Natural killer cell (primary cell): ENCODE results near the gene PEPD. TPM values are rescaled to one million over a fixed set of nuclear protein-coding genes. Genes with fewer than 3 reads are reported as not detected.

Source experiments
- ATAC-seq, 3 donors: fragments of 150-1000 bp in 2 of 3; fragments of 200-7000 bp in 1 of 3; cut with Tn5 transposase; 1 replicate in 1 of 3; 2 replicates in 2 of 3; pipeline ENCODE4 v1.10.0; 2021; ENCODE audit warnings: mild to moderate bottlenecking in 2 of 3, moderate library complexity in 2 of 3
- DNase-seq, 2 donors: peaks; one replicate each; pipeline versions ENCODE4 v3.0.0 to v3.0.0-alpha.2; 2013 to 2021; ENCODE audit warnings: mixed read lengths in 1 of 2
- H3K27ac ChIP-seq: one replicate; pipeline ENCODE4 v1.5.1; 2013; ENCODE audit warnings: mild to moderate bottlenecking, low read length
- H3K27me3 ChIP-seq: one replicate; pipeline ENCODE4 v1.6.1; 2013; ENCODE audit warnings: low read length; ENCODE audit not compliant: control insufficient read depth, insufficient read depth
- H3K36me3 ChIP-seq: one replicate; pipeline ENCODE4 v1.6.1; 2013; ENCODE audit warnings: low read length; ENCODE audit not compliant: control insufficient read depth, insufficient read depth
- H3K4me1 ChIP-seq: one replicate; pipeline ENCODE4 v1.6.1; 2013; ENCODE audit warnings: low read length; ENCODE audit not compliant: control insufficient read depth, insufficient read depth
- H3K4me3 ChIP-seq: one replicate; pipeline ENCODE4 v1.5.1; 2013; ENCODE audit warnings: low read length
- H3K9me3 ChIP-seq: one replicate; pipeline ENCODE4 v1.6.1; 2013; ENCODE audit warnings: low read length; ENCODE audit not compliant: control insufficient read depth, insufficient read depth
- H3K27ac Mint-ChIP-seq, 2 donors: one replicate each; pipeline ENCODE4 v1.8.0; 2022; ENCODE audit warnings: mild to moderate bottlenecking in 2 of 2, mixed read lengths in 2 of 2, moderate library complexity in 1 of 2
- H3K27me3 Mint-ChIP-seq, 2 donors: one replicate each; pipeline ENCODE4 v1.8.0; 2022; ENCODE audit warnings: low read depth in 2 of 2, mixed read lengths in 2 of 2
- H3K36me3 Mint-ChIP-seq: one replicate; pipeline ENCODE4 v1.8.0; 2022; ENCODE audit warnings: mixed read lengths
- H3K4me1 Mint-ChIP-seq, 2 donors: one replicate each; pipeline ENCODE4 v1.8.0; 2022; ENCODE audit warnings: mixed read lengths in 2 of 2
- H3K4me3 Mint-ChIP-seq: one replicate; pipeline ENCODE4 v1.8.0; 2022; ENCODE audit warnings: mild to moderate bottlenecking, moderate library complexity, mixed read lengths
- H3K9me3 Mint-ChIP-seq, 2 donors: one replicate each; pipeline ENCODE4 v1.8.0; 2022; ENCODE audit warnings: mixed read lengths in 2 of 2
- CTCF ChIP-seq: fragments of 200-600 bp; IDR thresholded peaks from one replicate; pipeline ENCODE4 v1.8.0; 2022; ENCODE audit warnings: antibody characterized with exemption
- WGBS: methylation state at CpG from one replicate; pipeline ENCODE4 v1.1.7; 2013; ENCODE audit warnings: missing lambda C conversion rate; ENCODE audit not compliant: insufficient coverage; 5-methylcytosine and 5-hydroxymethylcytosine counted together
- intact Hi-C: fragments of 100-400 bp; cut with micrococcal nuclease; formaldehyde crosslinking; loops from one replicate; pipeline ENCODE4 v1.14.2; 2022
- total RNA-seq, 4 donors: library from RNA; stranded (reverse); fragments of 120-200 nt in 1 of 4; gene quantifications; one replicate each; pipeline versions ENCODE4 v1.2.3 to v1.2.4, GENCODE V29; 2013 to 2022

The PEPD gene
- total RNA-seq, 3 donors from 2014 or later (not counting 1 experiment from before 2014, with no cell fraction given) = 33.9 to 42.2 (median 40.9) TPM

DNA sequence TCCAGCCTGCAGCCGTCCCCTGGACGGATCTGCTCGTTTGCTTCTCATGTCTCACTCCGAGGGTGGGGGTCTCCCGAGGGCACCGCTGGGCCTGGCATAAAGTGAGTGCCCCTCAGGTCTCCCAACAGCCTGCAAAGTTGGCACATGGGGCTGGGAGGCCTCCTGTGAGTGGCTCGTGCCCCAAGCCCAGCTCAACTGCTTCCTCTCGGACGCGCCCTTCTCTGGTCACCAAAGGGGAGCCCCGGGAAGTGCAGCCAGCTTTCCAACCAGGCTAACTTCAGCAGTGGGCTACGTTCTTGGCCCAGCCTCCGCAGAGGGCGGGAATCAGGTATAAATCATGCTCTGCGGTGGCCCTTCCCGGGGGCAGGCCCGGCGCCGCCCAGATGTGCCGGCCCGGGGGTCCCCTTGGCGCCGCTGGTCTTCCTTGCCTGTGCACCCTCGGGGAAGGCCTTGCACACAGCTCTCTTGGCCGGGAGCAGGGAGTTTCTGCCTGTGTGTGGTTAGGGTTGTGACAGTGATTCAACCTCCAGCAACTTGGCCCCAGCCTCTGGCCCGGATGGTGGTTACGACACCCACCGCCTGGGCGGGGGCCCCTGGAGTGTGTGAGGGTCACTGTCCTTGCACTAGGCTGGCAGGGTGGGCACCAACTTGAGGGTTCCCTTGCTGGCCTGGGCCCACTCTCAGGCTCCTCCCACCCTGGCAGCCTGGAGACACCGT is 127.4 kb downstream of the PEPD start:
- peaks cover 15% of the 10 kb centered on the region for H3K4me1 ChIP-seq
- DNase-seq = no peak
- no peaks in the 10 kb centered on the region for H3K9me3 Mint-ChIP-seq
- intact Hi-C loops = no loop called here
- H3K27me3 ChIP-seq = no peaks in the 10 kb centered on the region
- H3K36me3 ChIP-seq = no peaks in the 10 kb centered on the region
- no peak for TF ChIP-seq CTCF
- no peak overlapping the region for H3K4me3 ChIP-seq
- no peak overlapping the region for H3K4me3 Mint-ChIP-seq
- peak overlapping the region in 1 of 2 donors; percentile 79 for H3K27ac Mint-ChIP-seq
- H3K4me1 Mint-ChIP-seq = peaks cover 0 to 17% of the 10 kb centered on the region in 2 donors
- no peaks in the 10 kb centered on the region for H3K9me3 ChIP-seq
- no peak overlapping the region for H3K27ac ChIP-seq
- 85% methylated on average over 30 of the region's 30 CpGs for WGBS
- peak in 1 of 3 donors; percentile 32 for ATAC-seq
- H3K27me3 Mint-ChIP-seq = no peaks in the 10 kb centered on the region
- no peaks in the 10 kb centered on the region for H3K36me3 Mint-ChIP-seq

- no peak for TF ChIP-seq CTCF
- 91% methylated on average over 21 of the region's 21 CpGs for WGBS
- H3K36me3 ChIP-seq = no peaks in the 10 kb centered on the region
- H3K27me3 ChIP-seq = no peaks in the 10 kb centered on the region
- H3K27ac ChIP-seq = no peak overlapping the region
- no peaks in the 10 kb centered on the region for H3K36me3 Mint-ChIP-seq
- peaks cover 15% of the 10 kb centered on the region for H3K4me1 ChIP-seq
- H3K4me3 Mint-ChIP-seq = no peak overlapping the region
- no peak for DNase-seq
- no peak for ATAC-seq
- peaks cover 0 to 20% of the 10 kb centered on the region in 2 donors for H3K4me1 Mint-ChIP-seq
- H3K27ac Mint-ChIP-seq = peak overlapping the region in 1 of 2 donors; percentile 45
- intact Hi-C loops = no loop called here
- no peak overlapping the region for H3K4me3 ChIP-seq
- no peaks in the 10 kb centered on the region for H3K9me3 ChIP-seq
- H3K27me3 Mint-ChIP-seq = no peaks in the 10 kb centered on the region
- H3K9me3 Mint-ChIP-seq = no peaks in the 10 kb centered on the region
These were observed 128.1 kb downstream of the PEPD start for GRCh38 chr19:33393286-33394005.

- no peaks in the 10 kb centered on the region for H3K9me3 ChIP-seq
- H3K27me3 ChIP-seq = no peaks in the 10 kb centered on the region
- intact Hi-C loops = no loop called here
- H3K4me1 Mint-ChIP-seq = peaks cover 0 to 20% of the 10 kb centered on the region in 2 donors
- H3K27ac ChIP-seq = no peak overlapping the region
- H3K36me3 ChIP-seq = peaks cover under 1% of the 10 kb centered on the region
- H3K4me3 Mint-ChIP-seq = no peak overlapping the region
- H3K27me3 Mint-ChIP-seq = no peaks in the 10 kb centered on the region
- WGBS = 90% methylated on average over 39 of the region's 39 CpGs
- TF ChIP-seq CTCF = no peak
- no peaks in the 10 kb centered on the region for H3K9me3 Mint-ChIP-seq
- ATAC-seq = no peak
- no peak overlapping the region for H3K27ac Mint-ChIP-seq
- DNase-seq = no peak
- peaks cover 15% of the 10 kb centered on the region for H3K4me1 ChIP-seq
- H3K4me3 ChIP-seq = no peak overlapping the region
- no peaks in the 10 kb centered on the region for H3K36me3 Mint-ChIP-seq
These were observed 129.0 kb downstream of the PEPD start for GRCh38 chr19:33392341-33393285.
